Measurements from ENCODE around the gene PET117.
"Not testable (repeated sequence)": the region's sequence is repeated elsewhere in the genome, so short reads cannot be mapped to it uniquely, and the experiment has no call there.

Gene PET117, protein sequence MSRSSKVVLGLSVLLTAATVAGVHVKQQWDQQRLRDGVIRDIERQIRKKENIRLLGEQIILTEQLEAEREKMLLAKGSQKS

DNA sequence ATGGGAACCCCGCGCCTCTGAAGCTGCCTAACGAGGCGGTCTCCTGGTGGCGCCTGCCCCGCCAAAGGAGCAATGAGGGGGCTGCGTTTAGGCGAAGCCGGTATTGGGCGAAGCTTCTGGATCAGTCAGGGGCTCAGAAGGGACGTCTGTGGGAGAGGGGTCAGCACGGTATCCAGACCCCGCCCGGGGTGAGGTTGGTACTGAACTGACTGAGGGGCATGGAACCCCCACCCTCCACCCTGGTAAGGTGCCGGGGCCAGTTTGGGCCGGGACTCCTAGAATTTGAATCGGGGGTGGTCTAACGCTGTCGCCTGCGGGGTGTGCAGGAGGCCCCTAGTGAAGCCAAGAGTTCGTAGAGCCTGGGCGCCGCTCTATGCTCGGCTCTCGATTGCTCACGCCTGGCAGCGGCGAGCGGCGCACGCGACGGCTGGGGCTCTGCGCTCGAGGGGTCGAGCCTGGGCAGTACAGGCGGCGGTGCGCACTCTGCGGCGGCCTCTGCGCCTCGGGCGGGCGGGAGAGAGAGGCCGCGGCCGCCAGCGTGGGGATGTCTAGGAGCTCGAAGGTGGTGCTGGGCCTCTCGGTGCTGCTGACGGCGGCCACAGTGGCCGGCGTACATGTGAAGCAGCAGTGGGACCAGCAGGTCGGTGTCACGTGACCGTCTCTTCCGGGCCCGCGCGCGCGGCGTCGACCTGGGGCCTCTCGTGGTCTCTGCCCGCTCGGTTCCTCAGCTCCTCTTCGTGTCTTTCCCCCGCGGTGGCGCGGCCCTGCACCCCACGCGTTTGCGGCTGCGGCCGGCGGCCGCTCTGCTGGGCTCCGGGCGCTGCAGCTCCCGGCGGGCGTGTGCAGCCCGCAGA is at the start of gene PET117, which contains the start of gene KAT14:
Gene PET117, plus strand, starts transcription at position 452 of the 854 bp plus-strand sequence. Its CDS starts 93 bp downstream, at position 545.
Gene KAT14, plus strand, starts transcription at position 452 of the 854 bp plus-strand sequence. CDS start 4,798 bp downstream, outside the sequence.
- Histone ChIP-seq H3K27me3 (peaks cover 11% of the 10 kb centered on the region), H3K4me1 (ENCODE audit: control insufficient read depth in 1 of 2, insufficient read depth in 1 of 2, low read depth in 1 of 2, low read length in 1 of 2) (peaks cover 16 to 18% of the 10 kb centered on the region in 2 experiments), H3K9me3 (no peaks in the 10 kb centered on the region), H3K36me3 (peaks cover 6% of the 10 kb centered on the region), H3K27ac (peak within 1 kb of the TSS; percentile 67), H3K4me3 (ENCODE audit: low read depth in 1 of 2, low read length in 1 of 2) (peak within 1 kb of the TSS; percentile 73 to 85)
- TF ChIP-seq, protein P1, sequence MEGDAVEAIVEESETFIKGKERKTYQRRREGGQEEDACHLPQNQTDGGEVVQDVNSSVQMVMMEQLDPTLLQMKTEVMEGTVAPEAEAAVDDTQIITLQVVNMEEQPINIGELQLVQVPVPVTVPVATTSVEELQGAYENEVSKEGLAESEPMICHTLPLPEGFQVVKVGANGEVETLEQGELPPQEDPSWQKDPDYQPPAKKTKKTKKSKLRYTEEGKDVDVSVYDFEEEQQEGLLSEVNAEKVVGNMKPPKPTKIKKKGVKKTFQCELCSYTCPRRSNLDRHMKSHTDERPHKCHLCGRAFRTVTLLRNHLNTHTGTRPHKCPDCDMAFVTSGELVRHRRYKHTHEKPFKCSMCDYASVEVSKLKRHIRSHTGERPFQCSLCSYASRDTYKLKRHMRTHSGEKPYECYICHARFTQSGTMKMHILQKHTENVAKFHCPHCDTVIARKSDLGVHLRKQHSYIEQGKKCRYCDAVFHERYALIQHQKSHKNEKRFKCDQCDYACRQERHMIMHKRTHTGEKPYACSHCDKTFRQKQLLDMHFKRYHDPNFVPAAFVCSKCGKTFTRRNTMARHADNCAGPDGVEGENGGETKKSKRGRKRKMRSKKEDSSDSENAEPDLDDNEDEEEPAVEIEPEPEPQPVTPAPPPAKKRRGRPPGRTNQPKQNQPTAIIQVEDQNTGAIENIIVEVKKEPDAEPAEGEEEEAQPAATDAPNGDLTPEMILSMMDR (IDR thresholded peaks at IDR 0.05) = peak; percentile 28

DNA sequence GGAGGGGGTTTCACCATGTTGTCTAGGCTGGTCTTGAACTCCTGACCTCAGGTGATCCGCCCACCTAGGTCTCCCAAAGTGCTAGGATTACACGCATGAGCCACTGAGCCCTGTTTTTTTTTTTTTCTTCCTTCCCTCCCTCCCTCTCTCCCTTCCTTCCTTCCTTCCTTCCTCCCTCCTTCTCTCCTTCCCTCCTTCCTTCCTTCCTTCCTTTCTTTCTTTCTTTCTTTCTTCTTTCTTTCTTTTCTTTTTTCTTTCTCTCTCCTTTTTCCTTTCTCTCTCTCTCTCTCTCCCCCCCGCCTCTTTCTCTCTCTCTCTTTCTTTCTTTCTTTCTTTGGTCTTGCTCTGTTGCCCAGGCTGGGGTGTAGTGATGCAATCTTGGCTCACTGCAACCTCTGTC is 49.4 kb upstream of the PET117 start:
- H3K4me3 ChIP-seq (ENCODE audit: low read depth in 1 of 2, low read length in 1 of 2); H3K27ac ChIP-seq; H3K27me3 ChIP-seq; H3K4me1 ChIP-seq (ENCODE audit: control insufficient read depth in 1 of 2, insufficient read depth in 1 of 2, low read depth in 1 of 2, low read length in 1 of 2); H3K36me3 ChIP-seq; H3K9me3 ChIP-seq: not testable (repeated sequence)

DNA sequence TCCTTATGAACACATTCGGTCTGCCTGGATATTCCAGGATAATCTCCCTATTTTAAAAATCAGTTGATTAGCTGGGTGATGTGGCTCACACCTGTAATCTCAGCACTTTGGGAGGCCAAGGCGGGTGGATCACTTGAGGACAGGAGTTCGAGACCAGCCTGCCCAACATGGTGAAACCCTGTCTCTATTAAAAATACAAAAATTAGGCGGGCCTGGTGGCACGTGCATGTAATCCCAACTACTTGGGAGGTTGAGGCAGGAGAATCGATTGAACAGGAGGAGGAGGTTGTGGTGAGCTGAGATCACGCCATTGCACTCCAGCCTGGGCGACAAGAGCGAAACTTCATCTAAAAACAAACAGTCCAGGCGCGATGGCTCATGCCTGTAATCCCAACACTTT is 48.8 kb upstream of the PET117 start:
- H3K27me3 ChIP-seq; H3K27ac ChIP-seq; H3K9me3 ChIP-seq; H3K36me3 ChIP-seq; H3K4me3 ChIP-seq (ENCODE audit: low read depth in 1 of 2, low read length in 1 of 2); H3K4me1 ChIP-seq (ENCODE audit: control insufficient read depth in 1 of 2, insufficient read depth in 1 of 2, low read depth in 1 of 2, low read length in 1 of 2): not testable (repeated sequence)

DNA sequence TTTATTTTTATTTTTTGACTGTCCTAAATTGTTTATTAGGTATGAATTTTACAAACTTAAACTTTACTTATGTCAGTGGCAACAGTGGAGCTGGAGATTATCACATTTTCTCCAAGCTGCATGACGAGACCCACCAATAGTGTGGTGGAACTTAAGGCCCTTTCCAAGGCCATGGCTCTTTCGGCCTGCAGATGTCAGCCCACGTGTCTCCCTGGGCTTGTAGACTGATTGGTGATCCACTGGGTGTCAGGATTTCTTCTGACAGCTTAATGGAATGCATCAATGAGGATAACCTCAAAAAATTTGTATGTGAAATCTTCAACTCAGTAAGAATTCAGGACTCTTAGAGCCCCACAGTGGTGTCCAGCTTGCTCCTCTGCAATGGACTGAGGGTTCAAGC is 47.6 kb upstream of the PET117 start:
- Histone ChIP-seq H3K4me3 (ENCODE audit: low read depth in 1 of 2, low read length in 1 of 2) (no peak overlapping the region), H3K4me1 (ENCODE audit: control insufficient read depth in 1 of 2, insufficient read depth in 1 of 2, low read depth in 1 of 2, low read length in 1 of 2) (no peaks in the 10 kb centered on the region), H3K27me3 (peaks cover 6% of the 10 kb centered on the region), H3K36me3 (no peaks in the 10 kb centered on the region), H3K27ac (no peak overlapping the region), H3K9me3 (no peaks in the 10 kb centered on the region)
- TF ChIP-seq, protein P1 (IDR thresholded peaks at IDR 0.05) = no peak

DNA sequence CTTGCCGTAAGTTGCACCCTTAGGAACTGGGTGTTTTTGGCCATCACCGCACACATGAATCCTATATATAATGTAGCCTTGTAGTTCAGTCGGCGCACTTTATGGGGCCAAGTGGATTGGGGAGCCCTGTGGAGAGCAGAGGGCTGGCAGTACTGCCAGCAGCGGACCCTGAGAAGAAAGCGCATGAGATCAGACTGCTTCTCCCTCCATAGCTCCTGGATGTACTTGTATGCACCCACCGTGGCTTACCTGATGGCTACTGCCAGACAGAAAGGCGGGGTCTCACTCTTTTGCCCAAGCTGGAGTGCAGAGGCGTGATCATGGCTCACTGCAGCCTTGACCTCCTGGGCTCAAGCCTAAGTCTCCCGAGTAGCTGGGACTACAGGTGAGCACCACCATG is 47.2 kb upstream of the PET117 start:
- H3K27ac ChIP-seq = no peak overlapping the region
- no peaks in the 10 kb centered on the region for H3K4me1 ChIP-seq (ENCODE audit: control insufficient read depth in 1 of 2, insufficient read depth in 1 of 2, low read depth in 1 of 2, low read length in 1 of 2)
- TF ChIP-seq, protein P1 (IDR thresholded peaks at IDR 0.05) = no peak
- no peaks in the 10 kb centered on the region for H3K9me3 ChIP-seq
- no peaks in the 10 kb centered on the region for H3K36me3 ChIP-seq
- peaks cover 6% of the 10 kb centered on the region for H3K27me3 ChIP-seq
- H3K4me3 ChIP-seq (ENCODE audit: low read depth in 1 of 2, low read length in 1 of 2) = no peak overlapping the region

DNA sequence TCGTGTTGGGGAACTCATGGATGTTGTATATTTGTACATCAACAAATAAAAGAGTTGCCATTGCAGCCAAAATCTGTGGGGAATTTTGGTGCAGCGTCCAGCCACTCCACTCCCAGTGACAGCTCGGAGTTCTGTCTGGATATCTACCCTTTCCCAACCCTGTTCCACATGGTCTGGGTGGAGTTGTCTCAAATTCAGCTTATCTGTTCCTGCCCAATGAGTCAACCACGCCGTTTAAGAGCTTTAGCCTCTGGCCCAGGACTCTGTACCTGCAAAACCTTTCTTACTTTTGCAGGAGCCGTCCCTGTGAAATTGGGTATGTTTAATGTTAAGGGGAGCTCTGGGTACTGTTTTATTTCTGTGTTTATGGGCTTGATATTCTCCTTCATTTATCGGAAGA is 46.0 kb upstream of the PET117 start:
- Histone ChIP-seq H3K36me3 (no peaks in the 10 kb centered on the region), H3K27ac (no peak overlapping the region), H3K9me3 (no peaks in the 10 kb centered on the region), H3K4me1 (ENCODE audit: control insufficient read depth in 1 of 2, insufficient read depth in 1 of 2, low read depth in 1 of 2, low read length in 1 of 2) (no peaks in the 10 kb centered on the region), H3K4me3 (ENCODE audit: low read depth in 1 of 2, low read length in 1 of 2) (no peak overlapping the region), H3K27me3 (peaks cover 6% of the 10 kb centered on the region)
- TF ChIP-seq, protein P1 (IDR thresholded peaks at IDR 0.05) = no peak
